IPS DF 6.9 (cell line): ENCODE data around the gene AGBL4.

ENCODE experiments used
- DNase-seq: peaks from one replicate; pipeline ENCODE4 v3.0.0-alpha.2; 2013; ENCODE audit warnings: low read depth, low spot score
- H3K27ac ChIP-seq: one replicate; pipeline ENCODE4 v1.5.1; 2013; ENCODE audit warnings: low read length, control low read depth
- H3K27me3 ChIP-seq: 2 replicates; pipeline ENCODE4 v1.6.1; 2013; ENCODE audit warnings: mild to moderate bottlenecking, low read length; ENCODE audit not compliant: control insufficient read depth, insufficient read depth
- H3K36me3 ChIP-seq: 2 replicates; pipeline ENCODE4 v1.6.1; 2013; ENCODE audit warnings: low read length; ENCODE audit not compliant: control insufficient read depth, insufficient read depth
- H3K4me1 ChIP-seq: 2 replicates; pipeline ENCODE4 v1.6.1; 2013; ENCODE audit warnings: low read length; ENCODE audit not compliant: control insufficient read depth, insufficient read depth
- H3K4me3 ChIP-seq: 2 replicates; pipeline ENCODE4 v1.5.1; 2013; ENCODE audit warnings: mild to moderate bottlenecking, low read length
- H3K9me3 ChIP-seq: 2 replicates; pipeline ENCODE4 v1.6.1; 2013; ENCODE audit warnings: low read length, inconsistent platforms; ENCODE audit not compliant: control insufficient read depth, insufficient read depth
- WGBS: extraction: QIAGEN DNeasy Blood & Tissue Kit; methylation state at CpG from one replicate; pipeline ENCODE4 v1.1.7; 2013; ENCODE audit warnings: mixed read lengths, missing lambda C conversion rate; ENCODE audit not compliant: insufficient read length, insufficient coverage; 5-methylcytosine and 5-hydroxymethylcytosine counted together

The AGBL4 gene

GRCh38 chr1:48753293-48753692 lies 1270.5 kb downstream of the AGBL4 start:
- no peak for DNase-seq
- no peaks in the 10 kb centered on the region for H3K27me3 ChIP-seq
- no CpG with 5 or more reads among the region's 1 CpG for WGBS
- no peak overlapping the region for H3K27ac ChIP-seq
- no peaks in the 10 kb centered on the region for H3K9me3 ChIP-seq
- H3K4me1 ChIP-seq: no peaks in the 10 kb centered on the region
- no peak overlapping the region for H3K4me3 ChIP-seq
- no peaks in the 10 kb centered on the region for H3K36me3 ChIP-seq

DNA sequence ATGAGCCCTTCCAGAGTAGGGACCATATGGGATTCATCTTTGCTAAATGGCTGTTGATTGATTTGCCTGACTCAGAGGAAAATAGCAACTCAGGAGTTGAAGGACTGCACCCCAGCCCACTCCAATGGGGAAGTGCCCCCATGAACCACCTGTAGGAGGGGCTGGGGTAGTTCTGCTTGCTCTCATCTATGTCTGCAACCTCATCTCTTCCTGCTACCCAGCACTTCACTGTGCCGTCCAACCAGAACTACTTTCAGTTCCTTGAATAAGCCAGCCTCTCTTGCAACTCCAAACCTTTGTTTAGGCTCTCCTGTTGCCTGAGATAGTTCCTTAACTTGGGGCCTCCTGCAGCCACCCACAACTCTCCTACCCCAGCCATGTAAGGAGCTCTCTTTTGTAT lies 1273.6 kb downstream of the AGBL4 start:
- no CpG with 5 or more reads among the region's 1 CpG for WGBS
- Histone ChIP-seq H3K4me1 (no peaks in the 10 kb centered on the region), H3K4me3 (no peak overlapping the region), H3K36me3 (no peaks in the 10 kb centered on the region), H3K9me3 (no peaks in the 10 kb centered on the region), H3K27ac (no peak overlapping the region), H3K27me3 (no peaks in the 10 kb centered on the region)
- no peak for DNase-seq

DNA sequence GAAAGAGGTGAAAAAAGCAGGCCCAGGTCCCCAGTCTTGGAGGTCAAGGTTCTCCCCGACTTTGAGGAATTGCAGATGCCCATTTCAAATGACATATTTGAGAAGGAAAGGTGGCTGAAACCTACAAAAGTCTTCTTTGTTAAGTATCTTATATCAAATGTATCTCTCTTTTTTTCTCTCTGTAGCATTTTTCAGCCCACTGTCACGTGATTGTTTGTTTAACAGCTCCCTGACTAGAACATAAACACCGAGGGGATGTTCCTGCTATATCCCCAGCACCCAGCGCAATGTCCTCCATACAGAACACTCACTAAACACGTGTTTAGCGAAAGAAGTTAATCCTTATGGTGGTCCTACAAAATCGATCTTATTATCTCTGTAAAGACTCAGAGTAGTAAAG lies 1274.7 kb downstream of the AGBL4 start:
- no peak for DNase-seq
- no peak overlapping the region for H3K4me3 ChIP-seq
- no peaks in the 10 kb centered on the region for H3K27me3 ChIP-seq
- no CpG with 5 or more reads among the region's 7 CpGs for WGBS
- H3K36me3 ChIP-seq: no peaks in the 10 kb centered on the region
- H3K9me3 ChIP-seq: no peaks in the 10 kb centered on the region
- no peak overlapping the region for H3K27ac ChIP-seq
- no peaks in the 10 kb centered on the region for H3K4me1 ChIP-seq

DNA sequence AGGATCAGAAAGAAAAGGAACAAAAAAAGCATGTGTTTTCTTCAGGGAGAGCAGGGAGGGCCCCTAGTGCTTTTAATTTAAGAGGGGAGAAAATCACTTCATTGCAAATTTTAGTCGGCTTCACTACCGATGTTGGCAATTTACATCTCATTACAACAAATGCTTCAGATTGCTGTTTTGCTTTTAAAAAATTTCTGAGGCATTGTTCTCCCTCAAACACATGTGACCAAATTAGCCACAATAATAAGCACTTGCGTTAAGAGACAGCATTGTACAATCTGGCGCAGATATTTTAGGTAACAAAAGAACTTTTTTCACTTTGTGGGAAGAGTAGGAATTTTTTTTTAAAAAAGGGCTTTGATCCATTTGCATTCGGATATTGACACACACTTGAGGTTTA lies 1276.8 kb downstream of the AGBL4 start:
- no peaks in the 10 kb centered on the region for H3K27me3 ChIP-seq
- H3K4me1 ChIP-seq: no peaks in the 10 kb centered on the region
- no peaks in the 10 kb centered on the region for H3K36me3 ChIP-seq
- H3K4me3 ChIP-seq: no peak overlapping the region
- no peak overlapping the region for H3K27ac ChIP-seq
- no CpG with 5 or more reads among the region's 5 CpGs for WGBS
- H3K9me3 ChIP-seq: no peaks in the 10 kb centered on the region
- DNase-seq: no peak

GRCh38 chr1:48744032-48744431 lies 1279.7 kb downstream of the AGBL4 start:
- WGBS: no CpG with 5 or more reads among the region's 2 CpGs

GRCh38 chr1:48743480-48743879 lies 1280.3 kb downstream of the AGBL4 start:
- Histone ChIP-seq H3K27me3 (no peaks in the 10 kb centered on the region), H3K9me3 (no peaks in the 10 kb centered on the region), H3K36me3 (no peaks in the 10 kb centered on the region), H3K27ac (no peak overlapping the region), H3K4me3 (no peak overlapping the region), H3K4me1 (no peaks in the 10 kb centered on the region)
- no peak for DNase-seq

More at GRCh38 chr1:48744032-48744431, 1279.7 kb downstream of the AGBL4 start:
- H3K9me3 ChIP-seq: no peaks in the 10 kb centered on the region
- no peak for DNase-seq
- H3K27me3 ChIP-seq: no peaks in the 10 kb centered on the region
- H3K4me3 ChIP-seq: no peak overlapping the region
- H3K4me1 ChIP-seq: no peaks in the 10 kb centered on the region
- H3K27ac ChIP-seq: no peak overlapping the region
- no peaks in the 10 kb centered on the region for H3K36me3 ChIP-seq

- no peaks in the 10 kb centered on the region for H3K4me1 ChIP-seq
- WGBS: no CpG with 5 or more reads among the region's 7 CpGs
- no peaks in the 10 kb centered on the region for H3K9me3 ChIP-seq
- no peak overlapping the region for H3K27ac ChIP-seq
- H3K36me3 ChIP-seq: no peaks in the 10 kb centered on the region
- no peak overlapping the region for H3K4me3 ChIP-seq
- no peak for DNase-seq
- no peaks in the 10 kb centered on the region for H3K27me3 ChIP-seq
Measured at GRCh38 chr1:48741380-48741779, 1282.4 kb downstream of the AGBL4 start.

GRCh38 chr1:48740621-48741020 lies 1283.1 kb downstream of the AGBL4 start:
- Histone ChIP-seq H3K36me3 (no peaks in the 10 kb centered on the region), H3K27ac (no peak overlapping the region), H3K4me1 (no peaks in the 10 kb centered on the region), H3K27me3 (no peaks in the 10 kb centered on the region), H3K9me3 (no peaks in the 10 kb centered on the region), H3K4me3 (no peak overlapping the region)
- no CpG with 5 or more reads among the region's 3 CpGs for WGBS
- DNase-seq: no peak

- Histone ChIP-seq H3K4me1 (no peaks in the 10 kb centered on the region), H3K4me3 (no peak overlapping the region), H3K9me3 (no peaks in the 10 kb centered on the region), H3K36me3 (0 out of 2 replicates have a peak, but pooled peaks cover 3% of the 10 kb centered on the region), H3K27ac (no peak overlapping the region), H3K27me3 (no peaks in the 10 kb centered on the region)
- no CpG with 5 or more reads among the region's 3 CpGs for WGBS
- no peak for DNase-seq
Measured at GRCh38 chr1:48739091-48739490, 1284.7 kb downstream of the AGBL4 start.

GRCh38 chr1:48738356-48738755 lies 1285.4 kb downstream of the AGBL4 start:
- Histone ChIP-seq H3K4me3 (no peak overlapping the region), H3K27me3 (no peaks in the 10 kb centered on the region), H3K36me3 (0 out of 2 replicates have a peak, but pooled peaks cover 3% of the 10 kb centered on the region), H3K4me1 (no peaks in the 10 kb centered on the region), H3K9me3 (no peaks in the 10 kb centered on the region), H3K27ac (no peak overlapping the region)
- DNase-seq: no peak
- no CpG with 5 or more reads among the region's 4 CpGs for WGBS

GRCh38 chr1:48735796-48736195 lies 1288.0 kb downstream of the AGBL4 start:
- Histone ChIP-seq H3K27me3 (no peaks in the 10 kb centered on the region), H3K4me1 (no peaks in the 10 kb centered on the region), H3K27ac (no peak overlapping the region), H3K36me3 (0 out of 2 replicates have a peak, but pooled peaks cover 3% of the 10 kb centered on the region), H3K4me3 (no peak overlapping the region), H3K9me3 (no peaks in the 10 kb centered on the region)
- DNase-seq: no peak
- no CpG with 5 or more reads among the region's 6 CpGs for WGBS
